GM19328 (cell line): ENCODE data around the gene ANKRD55.
"Not testable (repeated sequence)": the region's sequence is repeated elsewhere in the genome, so short reads cannot be mapped to it uniquely, and the experiment has no call there.

Experiments
- ATAC-seq: cut with Tn5 transposase; IDR thresholded peaks from one replicate; pipeline ENCODE4 v1.9.1; 2021; ENCODE audit warnings: mild to moderate bottlenecking, moderate library complexity; ENCODE audit not compliant: unreplicated experiment

Gene ANKRD55

DNA sequence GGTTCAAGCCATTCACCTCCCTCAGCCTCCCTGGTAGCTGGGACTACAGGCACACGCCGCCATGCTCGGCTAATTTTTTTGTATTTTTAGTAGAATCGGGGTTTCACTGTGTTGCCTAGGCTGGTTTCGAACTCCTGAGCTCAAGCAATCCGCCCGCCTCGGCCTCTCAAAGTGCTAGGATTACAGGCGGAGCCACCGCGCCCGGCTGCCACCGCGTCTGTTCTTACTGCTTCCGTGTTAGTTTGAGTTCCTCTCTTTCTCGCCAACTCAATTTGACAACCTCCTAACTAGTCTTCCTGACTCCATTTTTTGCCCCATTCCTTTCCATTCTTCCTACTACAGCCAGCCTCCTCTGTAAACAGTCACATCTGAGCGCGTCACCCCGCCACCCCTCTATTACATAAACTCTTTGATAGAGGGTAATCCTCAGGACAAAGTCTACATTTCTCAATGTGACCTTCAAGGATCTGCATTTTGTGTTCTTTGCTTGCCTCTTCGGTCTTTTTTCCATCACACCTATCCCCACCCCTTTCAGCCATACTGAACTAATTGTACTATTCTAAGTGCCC lies 149.8 kb downstream of the ANKRD55 start:
- ATAC-seq: no peak

DNA sequence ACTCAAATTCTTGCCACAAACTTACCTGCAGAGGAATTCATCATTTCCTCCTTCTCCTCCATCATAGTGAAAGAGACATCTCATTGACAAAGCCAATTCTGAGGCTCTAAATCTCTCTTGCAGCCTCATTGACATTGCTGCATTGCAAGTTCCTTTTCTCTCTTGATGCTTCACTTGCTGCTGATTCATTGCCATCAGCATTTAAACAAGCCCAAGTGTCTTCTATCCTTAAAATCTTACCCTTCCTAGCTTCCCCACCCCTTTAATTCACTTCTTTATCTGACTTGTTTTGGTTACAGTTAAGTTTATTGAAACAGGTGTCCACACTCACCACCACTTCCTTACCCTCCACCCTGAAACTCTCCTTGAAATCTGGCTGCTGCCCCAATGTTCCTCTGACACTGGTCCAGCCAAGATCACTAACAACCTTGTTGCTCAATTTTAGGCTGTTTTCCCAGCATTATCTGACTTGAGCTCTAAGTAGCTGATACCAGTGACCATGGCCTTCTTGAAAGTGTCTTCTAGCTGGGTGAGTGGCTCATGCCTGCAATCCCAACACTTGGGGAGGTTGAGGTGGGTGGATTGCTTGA lies 152.0 kb downstream of the ANKRD55 start:
- ATAC-seq: not testable (repeated sequence)

DNA sequence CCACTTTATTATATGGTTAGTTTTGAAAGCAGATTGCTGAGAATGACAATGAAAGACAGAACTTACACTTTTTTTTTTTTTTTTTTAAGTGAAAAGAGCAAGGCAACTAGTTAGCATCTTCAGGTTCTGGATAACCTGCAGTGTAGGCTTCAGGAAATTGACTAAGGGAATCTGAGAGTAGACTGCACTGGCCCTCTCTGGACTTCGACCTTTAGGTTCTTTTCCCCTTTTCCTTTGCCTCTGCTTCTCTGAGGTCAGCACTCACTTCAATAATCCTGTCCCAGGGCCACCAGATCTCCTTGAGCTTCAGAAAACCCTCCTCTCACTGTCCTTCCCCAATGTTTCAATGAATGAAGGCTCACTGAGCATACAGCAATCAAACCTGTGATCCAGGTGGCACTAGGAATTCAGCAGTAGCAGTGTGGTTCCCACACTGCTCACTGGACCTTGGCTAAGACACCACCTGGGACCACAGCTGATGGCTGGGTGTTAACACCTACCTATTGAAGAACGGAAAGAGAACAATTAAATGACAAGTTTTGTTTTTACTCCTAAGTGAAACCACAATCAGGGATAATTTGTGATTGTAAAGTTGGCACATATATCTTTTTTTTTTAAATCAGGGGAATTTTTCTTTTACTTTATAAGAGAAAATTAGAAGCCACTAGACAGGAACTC lies 152.6 kb downstream of the ANKRD55 start:
- ATAC-seq: no peak

DNA sequence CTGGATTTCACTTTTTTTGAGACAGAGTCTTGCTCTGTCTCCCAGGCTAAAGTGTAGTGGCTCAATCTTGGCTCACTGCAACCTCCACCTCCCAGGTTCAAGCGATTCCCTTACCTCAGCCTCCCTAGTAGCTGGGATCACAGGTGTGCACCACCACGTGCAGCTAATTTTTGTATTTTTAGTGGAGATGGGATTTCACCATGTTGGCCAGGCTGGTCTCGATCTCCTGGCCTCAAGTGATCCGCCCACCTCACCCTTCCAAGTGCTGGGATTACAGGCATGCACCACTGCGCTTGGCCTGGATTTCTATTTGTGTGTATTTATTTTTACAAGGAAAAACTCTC lies 154.0 kb downstream of the ANKRD55 start:
- ATAC-seq: not testable (repeated sequence)

DNA sequence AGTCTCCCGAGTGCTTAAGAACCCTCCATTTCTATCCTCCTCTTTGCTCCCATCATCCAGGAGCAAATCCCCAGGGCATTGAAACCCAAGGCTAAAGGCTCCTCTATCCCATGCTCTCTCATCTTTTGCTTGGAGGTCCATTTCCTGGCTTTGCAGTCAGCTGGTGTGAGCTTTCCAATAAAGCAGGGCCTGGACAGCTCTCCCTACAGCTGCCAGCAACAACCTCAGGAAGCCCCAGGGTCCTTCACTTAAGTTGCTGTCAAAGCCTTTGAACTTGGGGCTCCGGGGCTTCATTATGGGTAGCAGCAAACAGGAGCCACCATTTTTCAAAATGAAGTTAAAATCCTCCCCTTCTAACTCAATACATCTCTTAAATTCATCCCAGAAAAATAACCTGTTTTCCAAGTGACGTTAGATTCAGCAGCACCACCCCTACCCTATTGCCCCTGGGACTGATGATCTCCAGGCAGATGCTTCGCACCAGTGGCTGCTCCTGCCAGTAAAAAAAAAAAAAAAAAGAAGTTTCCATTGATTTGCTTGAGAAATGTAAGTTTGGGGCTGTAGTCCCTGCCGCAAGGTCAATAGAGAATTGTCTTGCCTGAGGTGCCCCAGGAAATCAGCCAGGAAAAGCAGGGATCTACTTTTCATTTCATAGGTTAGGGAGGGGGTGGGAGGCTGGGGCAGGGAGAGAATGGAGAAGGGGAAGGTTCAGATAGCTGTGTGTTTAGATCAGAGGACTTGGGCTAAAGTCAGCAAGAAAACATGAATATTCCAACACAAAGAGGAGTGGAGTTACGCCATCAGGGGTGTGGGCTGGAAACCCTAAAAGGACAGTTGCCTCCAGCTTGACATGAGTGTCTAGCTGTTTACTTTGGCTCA lies 154.6 kb downstream of the ANKRD55 start:
- no peak for ATAC-seq

DNA sequence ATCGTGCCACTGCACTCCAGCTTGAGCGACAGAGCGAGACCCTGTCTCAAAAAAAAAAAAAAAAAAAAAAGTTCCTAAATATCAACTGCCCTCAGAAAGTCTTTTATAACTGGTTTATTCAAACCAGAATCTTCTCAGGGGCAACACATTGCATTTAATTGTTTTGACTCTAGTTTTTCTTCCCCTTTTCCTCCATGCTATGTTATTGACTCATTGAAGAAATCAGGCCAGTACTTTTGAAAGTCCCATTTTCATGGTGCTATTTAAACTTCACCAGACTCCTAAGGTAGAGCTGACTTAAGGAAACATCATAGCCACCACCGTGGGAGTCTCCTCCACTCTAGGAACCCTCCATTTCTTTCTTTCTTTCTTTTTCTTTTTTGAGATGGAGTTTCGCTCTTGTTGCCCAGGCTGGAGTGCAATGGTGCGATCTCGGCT lies 155.3 kb downstream of the ANKRD55 start:
- ATAC-seq: no peak

DNA sequence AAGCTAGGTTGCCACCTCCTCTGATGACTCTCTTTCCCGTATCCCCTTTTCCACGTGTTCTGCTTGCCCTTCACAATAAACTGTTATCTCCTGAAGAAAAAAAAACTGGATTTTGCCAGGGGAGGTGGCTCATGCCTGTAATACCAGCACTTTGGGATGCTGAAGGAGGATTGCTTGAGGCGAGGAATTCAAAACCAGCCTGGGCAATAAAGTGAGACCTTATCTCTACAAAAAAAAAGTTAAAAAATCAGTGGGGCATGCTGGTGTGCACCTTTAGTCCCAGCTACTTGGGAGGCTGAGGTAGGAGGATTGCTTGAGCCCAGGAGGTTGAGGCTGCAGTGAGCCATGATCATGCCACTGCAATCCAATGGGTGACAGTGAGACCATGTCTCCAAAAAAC lies 156.6 kb downstream of the ANKRD55 start:
- ATAC-seq: no peak

DNA sequence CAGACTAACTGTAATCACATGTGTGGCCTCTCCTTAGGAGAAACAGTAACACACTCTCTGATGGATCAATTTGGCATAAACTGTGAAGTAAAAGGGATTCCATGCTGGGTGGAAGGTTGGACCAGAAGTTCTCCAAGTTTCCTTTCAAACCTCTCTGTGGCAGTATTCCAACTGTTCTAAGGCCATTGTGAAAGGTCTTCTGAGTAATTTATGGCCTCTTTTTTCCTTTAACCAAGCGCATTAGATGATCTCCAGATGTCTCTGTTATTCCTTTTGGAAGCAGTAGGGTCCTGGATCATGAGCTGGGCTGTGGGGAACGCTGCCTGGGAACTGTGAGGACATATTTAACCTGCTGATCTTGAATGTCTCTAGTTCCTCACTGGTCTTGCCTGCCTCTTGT lies 157.8 kb downstream of the ANKRD55 start:
- no peak for ATAC-seq

DNA sequence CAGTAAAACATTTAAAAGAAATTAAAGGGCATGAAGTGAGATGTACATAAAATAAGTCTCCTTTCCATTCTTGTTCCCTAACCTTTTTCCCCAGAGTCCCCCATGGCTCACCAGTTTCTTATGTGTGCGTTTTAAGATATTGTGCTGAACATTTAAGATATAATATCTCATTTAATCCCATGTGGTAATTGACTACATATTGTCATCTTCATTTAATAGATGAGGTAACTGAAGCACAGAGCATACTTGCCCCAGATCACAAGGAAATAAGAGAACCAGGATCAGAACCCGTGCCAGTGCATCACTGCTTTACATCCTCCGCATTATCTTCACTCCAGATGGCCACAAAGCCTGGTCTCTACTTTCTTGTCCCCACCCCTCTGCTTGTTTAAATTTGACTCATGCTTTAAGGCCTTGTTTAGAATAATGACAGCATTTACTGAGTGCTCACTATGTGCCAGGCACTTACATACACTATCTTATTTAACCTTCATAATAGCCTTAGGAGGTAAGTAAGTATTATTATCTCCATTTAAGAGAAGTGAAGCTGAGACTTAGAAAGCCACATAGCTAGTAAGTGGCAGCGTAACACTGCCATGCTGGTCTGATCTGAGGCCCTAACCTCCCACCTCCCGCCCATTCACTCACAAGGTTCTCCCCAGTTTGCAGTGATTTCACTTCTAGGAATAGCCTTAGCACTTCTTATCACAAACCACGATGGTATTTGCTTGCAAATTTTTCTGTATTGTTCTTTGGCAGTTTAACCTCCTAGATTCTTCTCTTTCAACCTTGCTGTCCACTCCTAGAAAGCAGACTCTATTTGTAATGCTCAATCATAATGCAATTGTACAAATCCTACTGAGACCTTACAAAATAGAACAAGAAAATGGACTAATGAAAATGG lies 160.0 kb downstream of the ANKRD55 start:
- ATAC-seq: no peak

DNA sequence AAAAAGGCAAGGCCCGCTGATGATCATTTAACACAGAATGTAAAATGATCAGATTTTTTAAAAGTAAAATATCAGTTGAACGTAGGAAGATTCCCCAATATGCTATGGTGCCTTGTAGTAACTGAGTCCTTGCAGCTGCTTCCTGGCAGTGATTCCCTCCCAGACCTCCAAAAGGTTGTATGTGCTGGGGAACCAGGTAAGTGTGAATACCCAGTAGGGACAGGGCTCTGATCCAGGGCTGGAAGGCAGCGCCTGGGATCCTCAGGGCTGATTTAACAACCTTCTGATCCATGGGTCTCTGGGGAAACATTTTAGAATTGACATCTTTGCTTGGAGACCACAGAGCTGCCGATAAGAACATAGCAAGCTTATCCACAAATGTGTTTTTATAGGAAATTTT lies 161.7 kb downstream of the ANKRD55 start:
- no peak for ATAC-seq

DNA sequence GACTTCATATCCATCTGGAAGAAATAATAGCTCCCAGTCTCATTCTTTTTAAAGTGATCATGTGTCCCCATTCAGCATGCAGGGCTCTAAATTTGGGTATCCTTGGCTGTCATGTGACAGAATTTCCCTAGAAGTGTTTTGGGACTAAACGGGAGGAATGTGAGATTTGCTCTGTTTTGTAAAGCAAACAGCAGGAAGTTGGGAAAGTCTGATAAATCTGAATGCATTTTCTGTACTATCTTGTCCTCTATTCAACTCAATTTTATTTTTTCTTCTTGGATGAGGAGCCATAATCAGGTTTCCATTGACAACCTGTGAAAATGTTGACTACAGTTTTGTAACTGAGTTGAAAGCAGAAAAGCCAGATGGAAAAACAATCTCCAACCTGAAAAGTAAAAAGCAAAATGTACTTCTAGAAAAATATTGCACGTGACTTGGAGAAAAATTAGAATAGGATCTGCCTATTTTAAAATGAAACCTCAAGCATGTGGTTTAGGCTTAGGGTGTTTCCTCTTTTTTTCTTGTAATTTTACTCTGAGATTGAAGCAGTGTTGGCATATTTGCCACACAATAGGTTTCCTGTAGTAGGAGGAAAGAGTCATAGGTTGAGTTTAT lies 162.2 kb downstream of the ANKRD55 start:
- no peak for ATAC-seq

DNA sequence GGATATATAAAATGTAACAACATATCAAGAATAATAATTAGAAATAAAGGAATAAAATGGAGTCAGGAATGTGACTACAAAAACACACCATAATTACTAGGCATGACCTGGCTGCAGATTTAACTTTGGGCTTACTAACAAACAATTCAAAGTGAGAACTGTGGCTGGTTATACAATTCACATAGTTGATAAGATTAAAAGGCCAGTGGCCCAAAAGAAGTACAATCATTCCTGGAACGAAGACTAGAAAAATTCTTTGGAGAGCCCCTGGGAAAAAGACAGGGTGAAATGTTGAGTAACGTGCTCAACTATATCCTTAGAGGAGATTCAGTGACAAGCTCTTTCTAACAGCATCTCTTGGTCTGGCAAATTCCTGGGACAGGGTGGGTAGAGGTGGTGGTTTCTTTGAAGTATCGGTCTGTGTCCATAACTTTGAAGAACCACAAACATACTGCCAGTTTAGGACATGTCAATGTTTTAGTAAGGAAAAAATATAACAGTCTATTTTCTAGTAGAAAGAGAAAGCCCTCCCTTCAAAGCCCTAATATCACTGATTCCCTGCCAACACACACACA lies 163.4 kb downstream of the ANKRD55 start:
- ATAC-seq: no peak

DNA sequence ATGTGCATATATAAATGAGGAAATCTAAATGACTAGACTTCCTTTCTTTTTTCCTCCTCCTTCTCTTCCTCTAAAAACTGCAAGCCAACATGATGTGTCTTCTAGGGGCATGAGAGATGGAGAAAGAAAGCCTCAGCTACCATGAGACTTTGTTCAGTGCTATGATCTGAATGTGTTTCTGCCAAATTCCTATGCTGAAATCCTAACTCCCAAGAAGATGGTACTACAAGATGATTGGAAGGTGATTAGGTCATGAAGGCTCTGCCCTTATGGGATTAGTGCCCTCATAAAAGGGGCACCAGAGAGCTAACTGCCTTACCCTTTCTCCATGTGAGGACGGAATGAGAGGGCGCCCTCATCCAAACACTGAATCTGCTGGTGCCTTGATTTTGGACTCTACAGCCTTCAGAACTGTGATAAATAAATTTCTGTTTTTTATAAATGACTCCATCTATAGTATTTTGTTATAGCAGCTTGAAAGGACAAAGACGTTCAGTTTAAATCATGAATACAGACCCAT lies 166.1 kb downstream of the ANKRD55 start:
- ATAC-seq: no peak

DNA sequence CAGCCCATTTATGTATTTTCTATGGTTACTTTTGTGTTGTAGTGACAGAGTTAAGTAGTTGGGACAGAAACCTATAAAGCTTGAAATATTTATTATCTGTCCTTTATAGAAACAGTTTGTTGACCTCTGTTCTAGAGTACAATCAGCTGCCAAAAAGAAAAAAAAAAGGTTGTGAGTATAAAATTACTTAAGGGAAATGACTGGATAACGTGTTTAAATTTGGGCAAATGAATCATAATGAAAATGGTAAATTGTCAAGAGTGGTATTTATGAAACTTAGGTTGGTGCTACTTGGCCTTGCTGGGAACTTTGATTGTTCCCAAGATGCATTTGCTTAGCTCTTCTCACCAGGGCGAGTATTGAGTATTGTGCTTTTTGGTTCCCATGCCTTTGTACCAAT lies 168.1 kb downstream of the ANKRD55 start:
- ATAC-seq: no peak

DNA sequence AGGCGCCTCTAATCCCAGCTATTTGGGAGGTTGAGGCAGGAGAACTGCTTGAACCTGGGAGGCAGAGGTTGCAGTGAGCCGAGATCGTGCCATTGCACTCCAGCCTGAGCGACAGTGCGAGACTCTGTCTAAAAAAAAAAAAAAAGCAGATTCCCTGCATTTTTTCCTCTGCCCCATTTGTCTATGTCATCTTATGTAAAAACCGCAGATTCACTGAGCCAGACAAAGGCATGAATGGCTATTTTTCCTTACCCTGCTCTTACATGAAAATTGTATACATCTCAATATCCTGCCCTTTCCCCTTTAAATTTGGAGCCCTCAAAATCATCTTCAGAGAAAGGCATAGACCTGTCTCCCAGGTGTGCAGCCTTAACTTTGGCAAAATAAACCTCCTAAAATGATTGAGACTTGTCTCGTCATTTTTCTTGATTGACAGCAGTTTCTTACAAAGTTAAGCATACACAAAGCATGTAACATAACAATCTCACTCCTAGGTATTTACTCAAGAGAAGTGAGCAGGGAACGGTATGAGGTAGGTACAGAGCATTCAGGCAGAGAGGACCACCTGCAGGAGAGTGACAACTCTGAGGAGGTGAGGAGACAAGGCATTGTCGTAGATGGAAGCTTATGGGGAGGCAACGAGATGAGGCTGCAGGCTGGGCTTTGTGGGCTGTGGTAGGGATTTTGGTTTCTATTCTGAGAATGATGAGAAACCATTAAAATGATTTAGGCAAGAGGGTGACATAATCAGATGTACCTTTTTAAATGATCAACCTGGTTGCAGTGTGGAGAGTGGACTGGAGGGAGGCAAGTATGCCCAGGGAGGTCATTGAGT lies 172.6 kb downstream of the ANKRD55 start:
- no peak for ATAC-seq

DNA sequence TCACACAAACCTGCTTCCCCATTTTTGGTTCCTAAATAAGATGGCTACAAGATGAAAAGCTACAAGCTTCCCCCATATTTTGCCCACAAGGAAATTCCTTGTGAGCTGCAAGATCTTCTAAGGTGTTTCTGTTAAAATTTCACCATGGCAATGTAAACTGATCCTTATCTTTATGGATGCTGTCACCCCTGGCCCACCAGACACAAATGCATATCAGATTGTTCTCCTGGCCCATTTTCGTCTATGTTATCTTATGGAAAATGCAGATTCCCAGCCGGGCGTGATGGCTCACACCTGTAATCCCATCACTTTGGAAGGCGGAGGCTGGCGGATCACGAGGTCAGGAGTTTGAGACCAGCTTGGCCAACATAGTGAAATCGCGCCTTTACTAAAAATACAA lies 173.3 kb downstream of the ANKRD55 start:
- no peak for ATAC-seq

DNA sequence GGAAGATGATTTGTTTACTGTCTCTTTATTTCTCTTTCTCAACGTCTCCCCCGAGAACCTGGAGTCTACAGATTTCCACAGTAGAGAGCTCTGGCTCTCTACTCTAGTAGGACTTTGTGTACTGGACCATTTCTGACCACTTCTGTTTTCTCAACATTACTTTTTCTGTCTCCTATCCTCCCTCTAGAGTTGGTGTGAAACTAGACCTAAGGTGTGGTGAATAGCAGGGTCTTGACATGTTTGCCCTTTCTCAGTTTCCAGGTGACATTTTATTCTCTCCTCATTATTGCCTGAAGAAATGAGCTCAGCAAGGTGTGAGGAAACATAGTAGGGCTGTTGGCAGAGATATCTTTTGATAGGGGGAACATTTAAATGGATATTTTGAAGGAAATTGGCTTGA lies 176.3 kb downstream of the ANKRD55 start:
- ATAC-seq: no peak

DNA sequence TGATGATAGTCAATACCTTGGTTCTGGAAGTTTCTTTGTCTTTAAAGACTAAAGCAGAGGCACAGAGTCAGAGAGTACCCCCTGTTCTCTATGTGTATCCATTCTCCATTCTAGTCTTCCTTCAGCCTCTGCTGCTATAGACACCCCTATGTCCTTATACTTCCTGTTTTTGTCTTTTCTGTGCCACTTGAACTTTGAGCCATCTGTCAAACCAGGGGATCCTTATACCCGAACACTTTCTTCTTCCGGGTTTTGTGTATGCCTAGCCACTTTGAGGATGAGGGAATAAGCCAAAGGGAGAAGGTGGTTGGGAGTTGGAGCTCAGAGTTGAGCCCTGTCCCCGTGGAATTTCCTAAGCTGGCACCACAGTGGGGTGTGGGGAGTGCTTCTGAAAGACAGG lies 177.3 kb downstream of the ANKRD55 start:
- no peak for ATAC-seq

DNA sequence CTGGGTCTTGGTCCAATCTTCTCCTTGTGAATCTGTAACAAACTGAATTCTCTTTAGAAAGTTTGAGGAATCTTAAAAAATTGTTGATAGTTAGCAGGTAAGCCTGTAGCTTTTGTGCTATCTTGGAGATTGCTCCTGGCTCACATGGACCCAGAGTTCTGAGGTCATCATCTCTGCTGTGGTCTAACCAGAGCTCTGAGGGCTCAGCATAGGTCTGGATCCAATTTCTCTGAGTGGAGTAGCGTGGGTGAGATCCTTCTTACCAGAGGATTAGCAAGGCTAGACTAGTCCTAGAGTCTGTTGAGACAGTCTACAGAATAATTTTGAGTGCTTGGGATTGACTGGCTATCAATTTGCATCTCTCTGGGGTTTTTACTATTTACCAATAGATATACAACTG lies 177.8 kb downstream of the ANKRD55 start:
- ATAC-seq: no peak
